HepG2 (cell line): Measurements from ENCODE around the gene CIART. TPM values are rescaled to one million over a fixed set of nuclear protein-coding genes. Genes with fewer than 3 reads are reported as not detected.

ENCODE experiments used
- AGO2 ChIP-seq: fragments of 200-400 bp; formaldehyde crosslinking; optimal IDR thresholded peaks from 2 replicates; pipeline ENCODE3; 2017; ENCODE audit warnings: mild to moderate bottlenecking, low read depth, low read length, moderate library complexity
- EHMT2 ChIP-seq: fragments of 200-600 bp; sonication (generic); IDR thresholded peaks from 2 replicates; pipeline ENCODE4 v1.7.0; 2017; ENCODE audit warnings: antibody characterized with exemption, low read depth, low read length, borderline replicate concordance
- FOXK1 ChIP-seq: sonication (generic); formaldehyde crosslinking; IDR thresholded peaks from 2 replicates; pipeline ENCODE4 v1.4.0; 2020; ENCODE audit warnings: low read depth, missing genetic modification reagents, borderline replicate concordance
- GABPB1 ChIP-seq: IDR thresholded peaks from 2 replicates; pipeline ENCODE4 v1.6.1; 2016; ENCODE audit warnings: mild to moderate bottlenecking, missing genetic modification reagents, moderate library complexity, missing compliant biosample characterization
- POLR2G ChIP-seq: fragments of 200-400 bp; formaldehyde crosslinking; IDR thresholded peaks from 2 replicates; pipeline ENCODE4 v1.6.1; 2018; ENCODE audit warnings: mild to moderate bottlenecking, low read depth, low read length, moderate library complexity
- ZNF44 ChIP-seq: sonication (generic); formaldehyde crosslinking; IDR thresholded peaks from 2 replicates; pipeline ENCODE4 v1.5.1; 2020; ENCODE audit warnings: mild to moderate bottlenecking, missing genetic modification reagents
- ZNF564 ChIP-seq: sonication (generic); formaldehyde crosslinking; IDR thresholded peaks from 2 replicates; pipeline ENCODE4 v1.8.1; 2023; ENCODE audit warnings: mild to moderate bottlenecking, missing genetic modification reagents
- ZNF781 ChIP-seq: sonication (generic); formaldehyde crosslinking; IDR thresholded peaks from 2 replicates; pipeline ENCODE4 v1.5.1; 2020; ENCODE audit warnings: borderline replicate concordance, mild to moderate bottlenecking, missing genetic modification reagents; ENCODE audit errors: not compliant biosample characterization
- polyA plus RNA-seq, 8 experiments: library from polyadenylated mRNA; depleted of rRNA in 3 of 8; stranded (reverse) in 7 of 8; unstranded in 1 of 8; fragments of >200 nt; fragmentation: Illumina TruSeq in 4 of 8; extraction: Trizol in 4 of 8; gene quantifications; 2 replicates each; pipeline versions ENCODE4 v1.2.1 to v1.2.3, GENCODE V29; 2011 to 2016; ENCODE audit warnings: low read depth in 4 of 8, missing spikeins in 1 of 8, mixed read lengths in 1 of 8; ENCODE audit not compliant: insufficient read depth in 1 of 8
- total RNA-seq, 5 experiments: library from RNA; depleted of rRNA; stranded (reverse); fragments of >200 nt; fragmentation: Illumina TruSeq; extraction: Trizol; gene quantifications; 2 replicates each; pipeline ENCODE4 v1.2.3, GENCODE V29; 2016; ENCODE audit warnings: low read depth in 1 of 5
- TF ChIP-seq, protein P1 (sequence below), 2 experiments: IDR thresholded peaks; 2 replicates each; pipeline ENCODE4 v1.6.1; 2011 to 2012; ENCODE audit warnings: low read length in 2 of 2, borderline replicate concordance in 1 of 2, low read depth in 1 of 2, mild to moderate bottlenecking in 1 of 2, moderate library complexity in 1 of 2
- TF ChIP-seq, protein P2 (sequence below): IDR thresholded peaks from 2 replicates; pipeline ENCODE4 v1.6.1; 2018; ENCODE audit warnings: missing genetic modification reagents, mild to moderate bottlenecking, missing compliant biosample characterization
- TF ChIP-seq, protein P3 (sequence below): sonication (generic); formaldehyde crosslinking; conservative IDR thresholded peaks from 2 replicates; pipeline ENCODE4 v1.4.0; 2020; ENCODE audit warnings: missing genetic modification reagents
- TF ChIP-seq, protein P4 (sequence below): sonication (generic); formaldehyde crosslinking; IDR thresholded peaks from 2 replicates; pipeline ENCODE4 v1.4.0; 2020; ENCODE audit warnings: low read depth, mild to moderate bottlenecking, missing genetic modification reagents

CIART gene
- total and polyA plus RNA-seq, 2 of the 13 experiments (the other 11 are each of a cell fraction or from before 2014, with no cell fraction given) = 0.58 TPM; not detected in 1

DNA sequence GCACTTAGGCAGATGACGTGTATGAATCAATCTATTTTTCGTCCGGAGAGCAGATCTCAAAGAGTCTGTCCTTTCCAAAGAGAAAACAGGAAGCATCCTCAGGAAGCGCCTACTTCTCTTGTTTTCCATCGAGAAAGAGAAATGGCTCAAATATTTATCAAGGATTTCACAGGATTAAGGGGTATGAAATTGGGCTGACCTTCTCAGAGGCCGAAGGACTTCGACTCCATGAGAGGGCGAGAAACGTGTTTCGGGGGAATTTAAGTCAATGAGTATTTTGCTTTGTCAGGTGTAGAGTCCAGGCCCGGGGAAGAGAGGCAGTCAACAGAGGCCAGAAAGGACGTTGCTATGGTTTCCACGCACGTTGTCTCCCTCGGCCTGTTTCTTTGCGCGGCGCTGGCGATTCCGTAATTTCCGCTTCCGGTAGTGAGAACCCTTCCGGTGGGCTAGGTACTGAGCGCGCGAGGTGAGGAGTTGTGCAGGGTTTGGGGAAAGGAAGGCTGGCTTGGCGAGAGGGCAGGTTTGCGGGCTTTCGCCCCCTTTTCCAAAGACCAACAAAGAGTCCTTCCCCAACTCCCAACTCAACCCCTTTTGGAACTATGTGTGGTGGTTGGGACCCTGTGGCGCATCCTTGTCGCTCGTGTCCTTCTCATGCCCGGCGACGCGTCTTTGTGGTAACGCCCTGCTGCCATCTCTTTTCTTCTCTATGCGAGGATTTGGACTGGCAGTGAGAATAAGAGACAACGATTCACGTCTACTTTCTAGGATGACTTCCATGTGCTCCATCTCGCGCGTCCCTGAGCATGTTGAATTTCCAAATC lies 11.3 kb downstream of the CIART start, which contains the start of gene MRPS21 (continued):
- TF ChIP-seq, protein P1, sequence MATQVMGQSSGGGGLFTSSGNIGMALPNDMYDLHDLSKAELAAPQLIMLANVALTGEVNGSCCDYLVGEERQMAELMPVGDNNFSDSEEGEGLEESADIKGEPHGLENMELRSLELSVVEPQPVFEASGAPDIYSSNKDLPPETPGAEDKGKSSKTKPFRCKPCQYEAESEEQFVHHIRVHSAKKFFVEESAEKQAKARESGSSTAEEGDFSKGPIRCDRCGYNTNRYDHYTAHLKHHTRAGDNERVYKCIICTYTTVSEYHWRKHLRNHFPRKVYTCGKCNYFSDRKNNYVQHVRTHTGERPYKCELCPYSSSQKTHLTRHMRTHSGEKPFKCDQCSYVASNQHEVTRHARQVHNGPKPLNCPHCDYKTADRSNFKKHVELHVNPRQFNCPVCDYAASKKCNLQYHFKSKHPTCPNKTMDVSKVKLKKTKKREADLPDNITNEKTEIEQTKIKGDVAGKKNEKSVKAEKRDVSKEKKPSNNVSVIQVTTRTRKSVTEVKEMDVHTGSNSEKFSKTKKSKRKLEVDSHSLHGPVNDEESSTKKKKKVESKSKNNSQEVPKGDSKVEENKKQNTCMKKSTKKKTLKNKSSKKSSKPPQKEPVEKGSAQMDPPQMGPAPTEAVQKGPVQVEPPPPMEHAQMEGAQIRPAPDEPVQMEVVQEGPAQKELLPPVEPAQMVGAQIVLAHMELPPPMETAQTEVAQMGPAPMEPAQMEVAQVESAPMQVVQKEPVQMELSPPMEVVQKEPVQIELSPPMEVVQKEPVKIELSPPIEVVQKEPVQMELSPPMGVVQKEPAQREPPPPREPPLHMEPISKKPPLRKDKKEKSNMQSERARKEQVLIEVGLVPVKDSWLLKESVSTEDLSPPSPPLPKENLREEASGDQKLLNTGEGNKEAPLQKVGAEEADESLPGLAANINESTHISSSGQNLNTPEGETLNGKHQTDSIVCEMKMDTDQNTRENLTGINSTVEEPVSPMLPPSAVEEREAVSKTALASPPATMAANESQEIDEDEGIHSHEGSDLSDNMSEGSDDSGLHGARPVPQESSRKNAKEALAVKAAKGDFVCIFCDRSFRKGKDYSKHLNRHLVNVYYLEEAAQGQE (IDR thresholded peaks at IDR 0.05; ENCODE audit: borderline replicate concordance in 1 of 2, low read depth in 1 of 2, low read length in 2 of 2) = no peak
- TF ChIP-seq ZNF44 (CRISPR knock-in tag) = no peak
- TF ChIP-seq AGO2 = peak; percentile 28
- 0 out of 2 replicates have a peak, but pooled peaks have one; percentile 44 for TF ChIP-seq ZNF564 (CRISPR knock-in tag)
- peak; percentile 97 for TF ChIP-seq POLR2G
- TF ChIP-seq, protein P2, sequence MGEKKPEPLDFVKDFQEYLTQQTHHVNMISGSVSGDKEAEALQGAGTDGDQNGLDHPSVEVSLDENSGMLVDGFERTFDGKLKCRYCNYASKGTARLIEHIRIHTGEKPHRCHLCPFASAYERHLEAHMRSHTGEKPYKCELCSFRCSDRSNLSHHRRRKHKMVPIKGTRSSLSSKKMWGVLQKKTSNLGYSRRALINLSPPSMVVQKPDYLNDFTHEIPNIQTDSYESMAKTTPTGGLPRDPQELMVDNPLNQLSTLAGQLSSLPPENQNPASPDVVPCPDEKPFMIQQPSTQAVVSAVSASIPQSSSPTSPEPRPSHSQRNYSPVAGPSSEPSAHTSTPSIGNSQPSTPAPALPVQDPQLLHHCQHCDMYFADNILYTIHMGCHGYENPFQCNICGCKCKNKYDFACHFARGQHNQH (CRISPR knock-in tag) = peak; percentile 79
- TF ChIP-seq, protein P3, sequence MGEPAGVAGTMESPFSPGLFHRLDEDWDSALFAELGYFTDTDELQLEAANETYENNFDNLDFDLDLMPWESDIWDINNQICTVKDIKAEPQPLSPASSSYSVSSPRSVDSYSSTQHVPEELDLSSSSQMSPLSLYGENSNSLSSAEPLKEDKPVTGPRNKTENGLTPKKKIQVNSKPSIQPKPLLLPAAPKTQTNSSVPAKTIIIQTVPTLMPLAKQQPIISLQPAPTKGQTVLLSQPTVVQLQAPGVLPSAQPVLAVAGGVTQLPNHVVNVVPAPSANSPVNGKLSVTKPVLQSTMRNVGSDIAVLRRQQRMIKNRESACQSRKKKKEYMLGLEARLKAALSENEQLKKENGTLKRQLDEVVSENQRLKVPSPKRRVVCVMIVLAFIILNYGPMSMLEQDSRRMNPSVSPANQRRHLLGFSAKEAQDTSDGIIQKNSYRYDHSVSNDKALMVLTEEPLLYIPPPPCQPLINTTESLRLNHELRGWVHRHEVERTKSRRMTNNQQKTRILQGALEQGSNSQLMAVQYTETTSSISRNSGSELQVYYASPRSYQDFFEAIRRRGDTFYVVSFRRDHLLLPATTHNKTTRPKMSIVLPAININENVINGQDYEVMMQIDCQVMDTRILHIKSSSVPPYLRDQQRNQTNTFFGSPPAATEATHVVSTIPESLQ (CRISPR knock-in tag) = 0 out of 2 replicates have a peak, but pooled peaks have one; percentile 39
- TF ChIP-seq GABPB1 (CRISPR knock-in tag) = peak; percentile 98
- TF ChIP-seq, protein P4, sequence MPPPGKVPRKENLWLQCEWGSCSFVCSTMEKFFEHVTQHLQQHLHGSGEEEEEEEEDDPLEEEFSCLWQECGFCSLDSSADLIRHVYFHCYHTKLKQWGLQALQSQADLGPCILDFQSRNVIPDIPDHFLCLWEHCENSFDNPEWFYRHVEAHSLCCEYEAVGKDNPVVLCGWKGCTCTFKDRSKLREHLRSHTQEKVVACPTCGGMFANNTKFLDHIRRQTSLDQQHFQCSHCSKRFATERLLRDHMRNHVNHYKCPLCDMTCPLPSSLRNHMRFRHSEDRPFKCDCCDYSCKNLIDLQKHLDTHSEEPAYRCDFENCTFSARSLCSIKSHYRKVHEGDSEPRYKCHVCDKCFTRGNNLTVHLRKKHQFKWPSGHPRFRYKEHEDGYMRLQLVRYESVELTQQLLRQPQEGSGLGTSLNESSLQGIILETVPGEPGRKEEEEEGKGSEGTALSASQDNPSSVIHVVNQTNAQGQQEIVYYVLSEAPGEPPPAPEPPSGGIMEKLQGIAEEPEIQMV = peak; percentile 42; the same call in 1 of the 2 replicates
- peak; percentile 96 for TF ChIP-seq FOXK1 (CRISPR knock-in tag)
- TF ChIP-seq EHMT2 = no peak
- peak; percentile 71 for TF ChIP-seq ZNF781 (CRISPR knock-in tag)
